Hematopoietic multipotent progenitor cell treated with erythropoietin and hydrocortisone succinate and interleukin-3 and kit ligand, for 8 days (in vitro differentiated cells): ENCODE data around the gene TBX1.
A peak's percentile ranks its signal among the peaks of the same experiment; 100 is the strongest.

Experiments
- DNase-seq: peaks from one replicate; pipeline ENCODE4 v3.0.0-alpha.2; 2015

The TBX1 gene

GRCh38 chr22:19753996-19754700 lies 6.4 kb upstream of the TBX1 start:
- DNase-seq, result no peak

GRCh38 chr22:19754701-19755144 lies 5.9 kb upstream of the TBX1 start:
- no peak for DNase-seq

- DNase-seq, result no peak
These were observed 5.3 kb upstream of the TBX1 start for GRCh38 chr22:19755145-19755710.

- no peak for DNase-seq
These were observed 4.8 kb upstream of the TBX1 start for GRCh38 chr22:19755722-19756287.

- DNase-seq, result peak; percentile 19
These were observed 4.1 kb upstream of the TBX1 start for GRCh38 chr22:19756288-19757128.

GRCh38 chr22:19757140-19757984 lies 3.2 kb upstream of the TBX1 start:
- DNase-seq, result no peak

GRCh38 chr22:19757985-19758895 lies 2.3 kb upstream of the TBX1 start:
- DNase-seq, result no peak

GRCh38 chr22:19758896-19759426 lies 1.6 kb upstream of the TBX1 start:
- DNase-seq, result no peak

- no peak for DNase-seq
These were observed 1.0 kb upstream of the TBX1 start for GRCh38 chr22:19759427-19760057.

GRCh38 chr22:19760951-19761724 lies 560 bp downstream of the TBX1 start:
- no peak for DNase-seq

GRCh38 chr22:19761725-19762567 lies 1.4 kb downstream of the TBX1 start:
- DNase-seq, result no peak

GRCh38 chr22:19762568-19763457 lies 2.2 kb downstream of the TBX1 start:
- DNase-seq, result no peak

- no peak for DNase-seq
These were observed 3.1 kb downstream of the TBX1 start for GRCh38 chr22:19763458-19764298.

GRCh38 chr22:19764299-19764593 lies 3.7 kb downstream of the TBX1 start:
- no peak for DNase-seq

- DNase-seq, result no peak
These were observed 4.3 kb downstream of the TBX1 start for GRCh38 chr22:19764636-19765476.
